Adrenal gland (tissue), 5 donors: ENCODE measurements around the gene DPP10.

Experiments used
- CTCF ChIP-seq, 6 experiments: fragments of 450-650 bp in 4 of 6; fragments of 200-600 bp in 2 of 6; sonication (generic) in 1 of 6; IDR thresholded peaks; 1 replicate in 5 of 6; 2 replicates in 1 of 6; pipeline versions ENCODE4 v1.5.1 to v1.8.0; 2016 to 2021; ENCODE audit warnings: antibody characterized with exemption in 6 of 6, mild to moderate bottlenecking in 2 of 6, moderate library complexity in 1 of 6
- POLR2A ChIP-seq, 2 donors: fragments of 450-650 bp; IDR thresholded peaks; one replicate each; pipeline ENCODE4 v1.6.1; 2017; ENCODE audit warnings: antibody characterized with exemption in 2 of 2, mild to moderate bottlenecking in 2 of 2, moderate library complexity in 1 of 2
- donor health status: DM: no; HTN: no; CAD: no.

GRCh38 chr2:114862243-114862642 lies 419.8 kb downstream of the DPP10 start:
- TF ChIP-seq CTCF (IDR thresholded peaks at IDR 0.05) = no peak
- TF ChIP-seq POLR2A (IDR thresholded peaks at IDR 0.05) = no peak
